ENCODE results near the gene CHMP1A. TPM values are rescaled to one million over a fixed set of nuclear protein-coding genes. Genes with fewer than 3 reads are reported as not detected.

Gene CHMP1A
- total RNA-seq, 2 donors from 2014 or later, result 118 to 176 TPM

DNA sequence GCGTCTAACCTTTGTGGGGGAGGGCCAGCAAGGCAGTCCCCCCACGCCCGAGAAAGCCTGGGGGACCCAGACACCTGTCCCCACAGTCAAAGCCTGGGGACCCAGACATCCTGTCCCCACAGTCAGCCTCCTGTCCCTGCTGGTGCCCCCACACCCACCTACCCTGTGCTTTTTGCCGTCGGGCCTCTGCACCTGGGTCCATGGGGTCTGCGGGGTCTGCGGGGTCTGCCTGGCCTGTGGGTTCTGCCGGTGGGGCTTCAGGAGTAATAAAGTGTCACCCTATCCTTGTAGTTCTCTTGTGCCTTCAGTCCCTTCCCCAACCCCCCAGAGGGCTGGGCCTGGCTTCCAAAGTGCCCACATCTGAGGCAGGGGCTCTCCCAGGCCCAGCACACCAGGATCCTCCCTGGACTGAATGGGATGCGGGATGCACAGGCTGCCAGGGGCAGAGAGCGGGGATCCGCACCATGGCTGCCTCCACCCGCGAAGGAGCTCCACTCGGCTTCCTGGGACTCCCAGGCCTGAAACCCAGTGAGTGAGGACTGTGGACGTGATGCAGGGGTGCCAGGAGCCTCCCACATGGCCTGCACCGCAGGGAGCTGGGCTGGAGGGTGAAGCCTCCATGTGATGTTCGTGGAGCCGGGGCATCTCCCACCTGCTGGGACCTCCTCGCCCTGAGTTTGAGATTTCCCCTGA lies 60.4 kb downstream of the CHMP1A start:
- Histone ChIP-seq H3K9ac (ENCODE audit: low read depth in 2 of 2, low read length in 2 of 2) (no peak overlapping the region), H3K9me3 (no peaks in the 10 kb centered on the region), H3K4me1 (no peaks in the 10 kb centered on the region), H3K4me3 (no peak overlapping the region), H3K27me3 (no peaks in the 10 kb centered on the region), H3K36me3 (no peaks in the 10 kb centered on the region), H3K27ac (no peak overlapping the region)
- intact Hi-C loops (cut with DNase I), result no loop called here
- TF ChIP-seq, protein P1, sequence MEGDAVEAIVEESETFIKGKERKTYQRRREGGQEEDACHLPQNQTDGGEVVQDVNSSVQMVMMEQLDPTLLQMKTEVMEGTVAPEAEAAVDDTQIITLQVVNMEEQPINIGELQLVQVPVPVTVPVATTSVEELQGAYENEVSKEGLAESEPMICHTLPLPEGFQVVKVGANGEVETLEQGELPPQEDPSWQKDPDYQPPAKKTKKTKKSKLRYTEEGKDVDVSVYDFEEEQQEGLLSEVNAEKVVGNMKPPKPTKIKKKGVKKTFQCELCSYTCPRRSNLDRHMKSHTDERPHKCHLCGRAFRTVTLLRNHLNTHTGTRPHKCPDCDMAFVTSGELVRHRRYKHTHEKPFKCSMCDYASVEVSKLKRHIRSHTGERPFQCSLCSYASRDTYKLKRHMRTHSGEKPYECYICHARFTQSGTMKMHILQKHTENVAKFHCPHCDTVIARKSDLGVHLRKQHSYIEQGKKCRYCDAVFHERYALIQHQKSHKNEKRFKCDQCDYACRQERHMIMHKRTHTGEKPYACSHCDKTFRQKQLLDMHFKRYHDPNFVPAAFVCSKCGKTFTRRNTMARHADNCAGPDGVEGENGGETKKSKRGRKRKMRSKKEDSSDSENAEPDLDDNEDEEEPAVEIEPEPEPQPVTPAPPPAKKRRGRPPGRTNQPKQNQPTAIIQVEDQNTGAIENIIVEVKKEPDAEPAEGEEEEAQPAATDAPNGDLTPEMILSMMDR (IDR thresholded peaks at IDR 0.05), result no peak
- no peak for DNase-seq

DNA sequence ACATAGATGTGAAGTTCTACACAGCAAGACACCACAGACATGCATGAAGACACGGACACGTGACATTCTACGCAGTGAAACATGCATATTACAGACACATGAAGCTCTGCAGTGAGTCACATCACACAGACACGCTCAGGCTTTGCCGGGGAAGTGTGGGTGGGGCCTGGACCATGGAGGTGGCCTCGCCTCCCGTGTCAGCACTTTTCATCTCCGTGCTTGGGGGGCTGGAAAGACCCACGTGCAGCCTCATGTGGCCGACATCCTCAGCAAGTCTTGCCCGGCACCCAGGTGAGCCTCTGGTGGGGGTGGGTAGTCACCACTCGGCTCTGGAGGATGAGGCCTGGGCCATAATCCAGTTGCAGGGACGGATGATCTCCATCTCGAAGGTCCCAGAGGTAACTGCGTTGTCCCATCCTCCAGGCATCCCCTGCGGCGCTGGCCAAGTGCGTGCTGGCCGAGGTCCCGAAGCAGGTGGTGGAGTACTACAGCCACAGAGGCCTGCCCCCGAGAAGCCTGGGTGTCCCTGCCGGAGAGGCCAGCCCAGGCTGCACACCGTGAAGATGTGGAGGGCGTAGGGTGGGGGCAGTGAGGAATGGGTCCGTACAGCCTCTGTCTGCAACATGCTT lies 61.3 kb downstream of the CHMP1A start:
- no peak for DNase-seq
- intact Hi-C loops (cut with DNase I), result no loop called here
- Histone ChIP-seq H3K36me3 (no peaks in the 10 kb centered on the region), H3K4me3 (no peak overlapping the region), H3K27me3 (no peaks in the 10 kb centered on the region), H3K27ac (no peak overlapping the region), H3K9ac (ENCODE audit: low read depth in 2 of 2, low read length in 2 of 2) (no peak overlapping the region), H3K4me1 (no peaks in the 10 kb centered on the region), H3K9me3 (no peaks in the 10 kb centered on the region)
- TF ChIP-seq, protein P1 (IDR thresholded peaks at IDR 0.05), result no peak

DNA sequence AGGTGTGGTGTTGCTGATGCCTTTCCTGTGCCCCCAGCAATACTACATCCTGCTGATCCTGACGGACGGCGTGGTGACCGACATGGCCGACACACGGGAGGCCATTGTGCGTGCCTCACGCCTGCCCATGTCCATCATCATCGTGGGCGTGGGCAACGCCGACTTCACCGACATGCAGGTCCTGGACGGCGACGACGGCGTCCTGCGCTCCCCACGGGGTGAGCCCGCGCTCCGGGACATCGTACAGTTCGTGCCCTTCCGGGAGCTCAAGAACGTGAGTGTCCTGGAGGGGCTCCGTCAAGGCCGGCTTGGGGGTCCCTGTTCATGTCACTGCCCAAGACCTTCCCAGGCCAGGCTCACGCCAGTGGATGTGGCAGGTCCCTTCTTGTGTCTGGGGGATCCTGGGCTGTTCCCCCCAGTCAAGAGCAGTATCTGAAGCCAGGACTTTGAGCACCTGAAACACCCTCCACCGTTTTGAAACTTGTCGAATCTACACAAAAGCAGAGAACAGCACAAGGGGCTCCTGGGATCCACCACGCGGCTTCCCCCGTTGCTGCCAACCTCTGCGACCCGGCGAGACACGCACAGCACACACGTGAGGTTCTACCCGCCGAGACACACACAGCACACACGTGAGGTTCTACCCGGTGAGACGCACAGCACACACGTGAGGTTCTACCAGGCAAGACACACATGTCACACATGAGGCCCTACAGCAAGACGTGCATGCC lies 62.0 kb downstream of the CHMP1A start:
- no peak overlapping the region for H3K27ac ChIP-seq
- TF ChIP-seq, protein P1 (IDR thresholded peaks at IDR 0.05), result no peak
- no peak for DNase-seq
- H3K36me3 ChIP-seq, result no peaks in the 10 kb centered on the region
- no peaks in the 10 kb centered on the region for H3K9me3 ChIP-seq
- H3K27me3 ChIP-seq, result no peaks in the 10 kb centered on the region
- no peak overlapping the region for H3K9ac ChIP-seq (ENCODE audit: low read depth in 2 of 2, low read length in 2 of 2)
- H3K4me3 ChIP-seq, result no peak overlapping the region
- intact Hi-C loops (cut with DNase I), result no loop called here
- no peaks in the 10 kb centered on the region for H3K4me1 ChIP-seq

Other genes starting within 250 kb of the CHMP1A start
- 100 to 1,000 TPM in 1 of 2 donors, 10 to 100 TPM in 1; 69.4 to 129 TPM for gene ANKRD11, start 167.1 kb downstream of the CHMP1A start, total RNA-seq
- 100 to 1,000 TPM in 1 of 2 donors, 10 to 100 TPM in 1; 85.6 to 105 TPM for gene SPG7, start 149.3 kb downstream of the CHMP1A start, total RNA-seq
- 1,000 to 10,000 TPM; 1,855 to 2,011 TPM for gene RPL13, start 97.0 kb downstream of the CHMP1A start, total RNA-seq
- 1 to 10 TPM in 1 of 2 donors, under 1 TPM in 1; 0.19 to 1.6 TPM for gene CPNE7, start 82.0 kb downstream of the CHMP1A start, total RNA-seq
- 1 to 10 TPM in 1 of 2 donors, under 1 TPM in 1; 0.42 to 2.7 TPM for gene DPEP1, start 44.1 kb downstream of the CHMP1A start, total RNA-seq
- 10 to 100 TPM in 1 of 2 donors, 1 to 10 TPM in 1; 4.7 to 10.0 TPM for gene SPATA33, start 128 bp upstream of the CHMP1A start, total RNA-seq
- gene CDK10, start 29.0 kb upstream of the CHMP1A start, total RNA-seq, result 100 to 1,000 TPM in 1 of 2 donors, 10 to 100 TPM in 1; 72.2 to 136 TPM
- gene SPATA2L, start 44.0 kb upstream of the CHMP1A start, total RNA-seq, result 10 to 100 TPM; 17.8 to 18.4 TPM
- gene VPS9D1, start 63.2 kb upstream of the CHMP1A start, total RNA-seq, result 10 to 100 TPM; 11.9 to 12.7 TPM
- gene ZNF276, start 63.8 kb upstream of the CHMP1A start, total RNA-seq, result 10 to 100 TPM; 19.2 to 30.6 TPM
- gene FANCA, start 158.9 kb upstream of the CHMP1A start, total RNA-seq, result 10 to 100 TPM; 17.8 to 91.5 TPM
- gene SPIRE2, start 170.8 kb upstream of the CHMP1A start, total RNA-seq, result 10 to 100 TPM; 51.7 to 80.5 TPM
- 100 to 1,000 TPM; 164 to 165 TPM for gene TCF25, start 215.9 kb upstream of the CHMP1A start, total RNA-seq

Data from colonic mucosa (tissue), 4 donors.